H9 (cell line): Measurements from ENCODE around the gene MBNL1. TPM values are rescaled to one million over a fixed set of nuclear protein-coding genes. Genes with fewer than 3 reads are reported as not detected.

Experiments
- DNase-seq: peaks from one replicate; pipeline ENCODE4 v3.0.0-alpha.2; 2017
- H2AFZ ChIP-seq: one replicate; pipeline ENCODE4 v1.6.1; 2013; ENCODE audit warnings: mild to moderate bottlenecking, low read length, control low read depth, moderate library complexity
- H2AK5ac ChIP-seq: 2 replicates; pipeline ENCODE4 v1.6.1; 2013; ENCODE audit warnings: low read length, control low read depth, mixed read lengths; ENCODE audit not compliant: insufficient read length
- H2BK120ac ChIP-seq: one replicate; pipeline ENCODE4 v1.6.1; 2013; ENCODE audit warnings: low read depth, mild to moderate bottlenecking, low read length, control low read depth, inconsistent platforms; ENCODE audit not compliant: poor library complexity, severe bottlenecking
- H2BK12ac ChIP-seq: 2 replicates; pipeline ENCODE4 v1.6.1; 2013; ENCODE audit warnings: low read length, control low read depth, mixed read lengths, low read depth; ENCODE audit not compliant: insufficient read length
- H2BK15ac ChIP-seq: 2 replicates; pipeline ENCODE4 v1.6.1; 2013; ENCODE audit warnings: low read depth, low read length, control low read depth
- H2BK20ac ChIP-seq: one replicate; pipeline ENCODE4 v1.6.1; 2013; ENCODE audit warnings: low read depth, mild to moderate bottlenecking, low read length, control low read depth, inconsistent platforms; ENCODE audit not compliant: poor library complexity, severe bottlenecking
- H2BK5ac ChIP-seq: 2 replicates; pipeline ENCODE4 v1.6.1; 2013; ENCODE audit warnings: low read length, control low read depth, mixed read lengths; ENCODE audit not compliant: insufficient read length
- H3K14ac ChIP-seq: 2 replicates; pipeline ENCODE4 v1.6.1; 2013; ENCODE audit warnings: low read length, control low read depth; ENCODE audit not compliant: insufficient read depth
- H3K18ac ChIP-seq: 2 replicates; pipeline ENCODE4 v1.6.1; 2013; ENCODE audit warnings: low read depth, mild to moderate bottlenecking, mixed read lengths, low read length, control low read depth; ENCODE audit not compliant: insufficient read length
- H3K23ac ChIP-seq: 2 replicates; pipeline ENCODE4 v1.6.1; 2013; ENCODE audit warnings: low read length, control low read depth, mixed read lengths, low read depth; ENCODE audit not compliant: insufficient read length
- H3K23me2 ChIP-seq: 2 replicates; pipeline ENCODE4 v1.6.1; 2013; ENCODE audit warnings: low read depth, mild to moderate bottlenecking, mixed read lengths, low read length, control low read depth; ENCODE audit not compliant: insufficient read length, poor library complexity, severe bottlenecking
- H3K27ac ChIP-seq: 2 replicates; pipeline ENCODE4 v1.5.1; 2013; ENCODE audit warnings: low read length, control low read depth, mixed read lengths, low read depth; ENCODE audit not compliant: insufficient read length
- H3K27me3 ChIP-seq: 2 replicates; pipeline ENCODE4 v1.6.1; 2013; ENCODE audit warnings: low read length, control low read depth, inconsistent platforms; ENCODE audit not compliant: insufficient read depth
- H3K4ac ChIP-seq: 2 replicates; pipeline ENCODE4 v1.6.1; 2013; ENCODE audit warnings: low read depth, mild to moderate bottlenecking, control low read depth, inconsistent platforms, low read length, moderate library complexity
- H3K4me1 ChIP-seq: 2 replicates; pipeline ENCODE4 v1.6.1; 2013; ENCODE audit warnings: low read length, control low read depth, inconsistent platforms; ENCODE audit not compliant: insufficient read depth
- H3K4me2 ChIP-seq: 2 replicates; pipeline ENCODE4 v1.6.1; 2013; ENCODE audit warnings: low read length, control low read depth, mixed read lengths; ENCODE audit not compliant: insufficient read length, insufficient read depth
- H3K56ac ChIP-seq: 2 replicates; pipeline ENCODE4 v1.6.1; 2013; ENCODE audit warnings: low read depth, mild to moderate bottlenecking, mixed read lengths, low read length, control low read depth; ENCODE audit not compliant: insufficient read length
- H3K79me1 ChIP-seq: 2 replicates; pipeline ENCODE4 v1.6.1; 2013; ENCODE audit warnings: low read depth, mild to moderate bottlenecking, moderate library complexity, low read length, control low read depth, inconsistent platforms; ENCODE audit not compliant: insufficient read depth, poor library complexity, severe bottlenecking
- H3K79me2 ChIP-seq: 2 replicates; pipeline ENCODE4 v1.6.1; 2013; ENCODE audit warnings: low read length, control low read depth, inconsistent platforms; ENCODE audit not compliant: insufficient read depth
- H3K9ac ChIP-seq: 2 replicates; pipeline ENCODE4 v1.6.1; 2013; ENCODE audit warnings: low read length, control low read depth, mixed read lengths; ENCODE audit not compliant: insufficient read length; ENCODE audit errors: extremely low read depth
- H3K9me3 ChIP-seq: one replicate; pipeline ENCODE4 v1.6.1; 2013; ENCODE audit warnings: low read depth, low read length, inconsistent platforms; ENCODE audit not compliant: control insufficient read depth
- H3T11ph ChIP-seq: one replicate; pipeline ENCODE4 v1.6.1; 2013; ENCODE audit warnings: mild to moderate bottlenecking, low read length, control low read depth, inconsistent platforms
- H4K20me1 ChIP-seq: one replicate; pipeline ENCODE4 v1.6.1; 2013; ENCODE audit not compliant: control insufficient read depth, insufficient read length, insufficient read depth
- H4K5ac ChIP-seq: 2 replicates; pipeline ENCODE4 v1.6.1; 2013; ENCODE audit warnings: low read depth, mild to moderate bottlenecking, mixed read lengths, low read length, control low read depth; ENCODE audit not compliant: insufficient read length
- H4K8ac ChIP-seq: replicated peaks from 2 replicates; pipeline ENCODE4 v1.6.1; 2013; ENCODE audit warnings: low read length, control low read depth, mixed read lengths, low read depth; ENCODE audit not compliant: insufficient read length
- H4K91ac ChIP-seq: 2 replicates; pipeline ENCODE4 v1.6.1; 2013; ENCODE audit warnings: low read depth, mild to moderate bottlenecking, moderate library complexity, mixed read lengths, low read length, control low read depth; ENCODE audit not compliant: insufficient read length
- H3K27ac Mint-ChIP-seq, 3 experiments: 2 replicates in 2 of 3; 3 replicates in 1 of 3; pipeline ENCODE4 v1.8.0; 2020 to 2021; ENCODE audit warnings: mixed read lengths in 3 of 3, mild to moderate bottlenecking in 1 of 3, moderate library complexity in 1 of 3
- H3K27me3 Mint-ChIP-seq: 2 replicates; pipeline ENCODE4 v1.8.0; 2021; ENCODE audit warnings: low read depth, mild to moderate bottlenecking, moderate library complexity, mixed read lengths
- H3K36me3 Mint-ChIP-seq, 3 experiments: 2 replicates in 2 of 3; 3 replicates in 1 of 3; pipeline ENCODE4 v1.8.0; 2020 to 2021; ENCODE audit warnings: low read depth in 3 of 3, mixed read lengths in 3 of 3; ENCODE audit not compliant: insufficient read depth in 1 of 3
- H3K4me1 Mint-ChIP-seq, 2 experiments: 2 replicates each; pipeline ENCODE4 v1.8.0; 2020; ENCODE audit warnings: mixed read lengths in 2 of 2
- H3K4me3 Mint-ChIP-seq, 2 experiments: 2 replicates in 1 of 2; 3 replicates in 1 of 2; pipeline ENCODE4 v1.8.0; 2020 to 2021; ENCODE audit warnings: mild to moderate bottlenecking in 2 of 2, mixed read lengths in 2 of 2, moderate library complexity in 1 of 2
- H3K9me3 Mint-ChIP-seq, 2 experiments: 2 replicates in 1 of 2; 3 replicates in 1 of 2; pipeline ENCODE4 v1.8.0; 2020; ENCODE audit warnings: mild to moderate bottlenecking in 2 of 2, mixed read lengths in 2 of 2, moderate library complexity in 1 of 2
- WGBS: extraction: QIAGEN DNeasy Blood & Tissue Kit; methylation state at CpG from one replicate; pipeline ENCODE4 v1.1.7; 2013; ENCODE audit warnings: missing lambda C conversion rate, low lambda C conversion rate, mixed read lengths; ENCODE audit not compliant: insufficient read length; ENCODE audit errors: extremely low coverage; 5-methylcytosine and 5-hydroxymethylcytosine counted together
- total RNA-seq: library from RNA; stranded (reverse); gene quantifications from 2 replicates; pipeline ENCODE4 v1.2.1, GENCODE V29; 2021
- TF ChIP-seq, protein P1 (sequence below): fragments of 200-600 bp; sonication (generic); conservative IDR thresholded peaks from 3 replicates; pipeline ENCODE4 v1.8.0; 2021; ENCODE audit warnings: antibody characterized with exemption, mild to moderate bottlenecking

The MBNL1 gene
- total RNA-seq, 1 experiment from 2014 or later, result 14.9 TPM

DNA sequence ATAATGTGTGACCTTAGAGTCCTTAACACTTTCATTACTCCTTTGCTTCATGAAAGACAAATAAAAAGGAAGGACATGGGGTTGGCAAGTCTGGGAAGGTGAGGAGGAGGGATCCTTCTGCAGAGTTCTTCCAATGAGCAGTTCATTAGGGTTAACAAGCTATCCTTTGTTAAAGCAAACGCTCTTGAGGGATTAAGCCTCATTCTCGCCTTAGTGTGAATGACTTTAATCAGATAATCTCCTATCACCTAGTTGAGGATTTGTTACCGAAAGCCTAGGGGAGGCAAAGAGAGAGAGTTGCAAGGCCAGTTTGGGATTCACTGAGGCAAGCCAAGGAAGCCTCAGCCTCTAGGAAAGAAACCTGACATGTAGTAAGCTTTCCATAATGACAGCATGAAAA lies 7.4 kb upstream of the MBNL1 start:
- H2AFZ ChIP-seq, result no peak overlapping the region
- H3K9ac ChIP-seq, result no peak overlapping the region
- TF ChIP-seq, protein P1, sequence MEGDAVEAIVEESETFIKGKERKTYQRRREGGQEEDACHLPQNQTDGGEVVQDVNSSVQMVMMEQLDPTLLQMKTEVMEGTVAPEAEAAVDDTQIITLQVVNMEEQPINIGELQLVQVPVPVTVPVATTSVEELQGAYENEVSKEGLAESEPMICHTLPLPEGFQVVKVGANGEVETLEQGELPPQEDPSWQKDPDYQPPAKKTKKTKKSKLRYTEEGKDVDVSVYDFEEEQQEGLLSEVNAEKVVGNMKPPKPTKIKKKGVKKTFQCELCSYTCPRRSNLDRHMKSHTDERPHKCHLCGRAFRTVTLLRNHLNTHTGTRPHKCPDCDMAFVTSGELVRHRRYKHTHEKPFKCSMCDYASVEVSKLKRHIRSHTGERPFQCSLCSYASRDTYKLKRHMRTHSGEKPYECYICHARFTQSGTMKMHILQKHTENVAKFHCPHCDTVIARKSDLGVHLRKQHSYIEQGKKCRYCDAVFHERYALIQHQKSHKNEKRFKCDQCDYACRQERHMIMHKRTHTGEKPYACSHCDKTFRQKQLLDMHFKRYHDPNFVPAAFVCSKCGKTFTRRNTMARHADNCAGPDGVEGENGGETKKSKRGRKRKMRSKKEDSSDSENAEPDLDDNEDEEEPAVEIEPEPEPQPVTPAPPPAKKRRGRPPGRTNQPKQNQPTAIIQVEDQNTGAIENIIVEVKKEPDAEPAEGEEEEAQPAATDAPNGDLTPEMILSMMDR, result no peak
- H2BK20ac ChIP-seq, result no peak overlapping the region
- Mint-ChIP-seq H3K9me3 (no peaks in the 10 kb centered on the region), H3K27ac (no peak overlapping the region; a peak in 1 of 7 replicates), H3K4me3 (no peak overlapping the region), H3K36me3 (no peaks in the 10 kb centered on the region), H3K4me1 (peaks cover 9 to 11% of the 10 kb centered on the region in 2 experiments), H3K27me3 (no peaks in the 10 kb centered on the region; the same call in 1 of the 2 replicates)
- H3K79me1 ChIP-seq, result no peaks in the 10 kb centered on the region
- H3K18ac ChIP-seq, result no peak overlapping the region
- H3K4me2 ChIP-seq, result no peak overlapping the region
- H2BK5ac ChIP-seq, result no peak overlapping the region
- H3T11ph ChIP-seq, result no peak overlapping the region
- no peak overlapping the region for H3K4ac ChIP-seq
- no peak overlapping the region for H3K27ac ChIP-seq
- no peaks in the 10 kb centered on the region for H3K23me2 ChIP-seq
- no peaks in the 10 kb centered on the region for H3K4me1 ChIP-seq
- H3K27me3 ChIP-seq, result no peaks in the 10 kb centered on the region
- no peak for DNase-seq
- no peak overlapping the region for H3K56ac ChIP-seq
- no peak overlapping the region for H3K14ac ChIP-seq
- H2BK120ac ChIP-seq, result no peak overlapping the region
- no peak overlapping the region for H3K23ac ChIP-seq
- no CpG with 5 or more reads among the region's 3 CpGs for WGBS
- no peak overlapping the region for H4K5ac ChIP-seq
- no peak overlapping the region for H4K8ac ChIP-seq
- H2AK5ac ChIP-seq, result no peak overlapping the region
- H3K79me2 ChIP-seq, result no peaks in the 10 kb centered on the region
- no peak overlapping the region for H2BK15ac ChIP-seq
- no peak overlapping the region for H2BK12ac ChIP-seq
- H3K9me3 ChIP-seq, result no peaks in the 10 kb centered on the region
- no peaks in the 10 kb centered on the region for H4K20me1 ChIP-seq
- no peak overlapping the region for H4K91ac ChIP-seq
